Osteoblast (primary cell): ENCODE results near the gene FBXL19. TPM values are rescaled to one million over a fixed set of nuclear protein-coding genes. Genes with fewer than 3 reads are reported as not detected.

Experiments used
- DNase-seq: peaks from one replicate; pipeline ENCODE4 v3.0.0; 2011; ENCODE audit warnings: low spot score, mixed read lengths; ENCODE audit not compliant: insufficient read length; ENCODE audit errors: missing footprints
- H2AFZ ChIP-seq: 2 replicates; pipeline ENCODE4 v1.6.0; 2011; ENCODE audit warnings: mild to moderate bottlenecking, low read length
- H3K27ac ChIP-seq: 2 replicates; pipeline ENCODE4 v1.5.1; 2011; ENCODE audit warnings: mild to moderate bottlenecking, low read depth, low read length, moderate library complexity
- H3K27me3 ChIP-seq: 2 replicates; pipeline ENCODE4 v1.6.0; 2012; ENCODE audit warnings: mild to moderate bottlenecking, control low read depth, inconsistent platforms, low read length, moderate library complexity; ENCODE audit not compliant: insufficient read depth
- H3K36me3 ChIP-seq: 2 replicates; pipeline ENCODE4 v1.5.1; 2011; ENCODE audit warnings: mild to moderate bottlenecking, low read length, control low read depth, moderate library complexity; ENCODE audit not compliant: insufficient read depth
- H3K4me1 ChIP-seq: 2 replicates; pipeline ENCODE4 v1.5.1; 2011; ENCODE audit warnings: mild to moderate bottlenecking, low read length, control low read depth, moderate library complexity; ENCODE audit not compliant: insufficient read depth
- H3K4me2 ChIP-seq: 2 replicates; pipeline ENCODE4 v1.6.0; 2011; ENCODE audit warnings: mild to moderate bottlenecking, low read length; ENCODE audit not compliant: insufficient read depth
- H3K4me3 ChIP-seq: fragments of 200-600 bp; sonication (generic); 3 replicates; pipeline ENCODE4 v1.5.1; 2012; ENCODE audit warnings: mild to moderate bottlenecking, low read length, inconsistent platforms; ENCODE audit not compliant: insufficient read depth
- H3K79me2 ChIP-seq: 2 replicates; pipeline ENCODE4 v1.6.0; 2012; ENCODE audit warnings: mild to moderate bottlenecking, low read length, control low read depth, inconsistent platforms; ENCODE audit not compliant: insufficient read depth
- H3K9me3 ChIP-seq: 2 replicates; pipeline ENCODE4 v1.5.1; 2011; ENCODE audit warnings: low read depth, low read length, control low read depth
- H4K20me1 ChIP-seq: 2 replicates; pipeline ENCODE4 v1.6.0; 2012; ENCODE audit warnings: mild to moderate bottlenecking, low read length, control low read depth; ENCODE audit not compliant: insufficient read depth
- CTCF ChIP-seq: IDR thresholded peaks from 2 replicates; pipeline ENCODE4 v1.5.1; 2011; ENCODE audit warnings: mild to moderate bottlenecking, low read depth, low read length, moderate library complexity; ENCODE audit errors: extremely low read depth
- total RNA-seq: library from RNA; depleted of rRNA; stranded (reverse); fragments of >200 nt; gene quantifications from 2 replicates; pipeline ENCODE4 v1.2.3, GENCODE V29; 2012

The FBXL19 gene
- total RNA-seq, 1 donor, result 14.5 TPM

GRCh38 chr16:30904114-30904780 is 19.1 kb upstream of the FBXL19 start:
- peak overlapping the region; percentile 35 for H2AFZ ChIP-seq

GRCh38 chr16:30907064-30907463 is 16.3 kb upstream of the FBXL19 start:
- DNase-seq, result peak; percentile 70
- Histone ChIP-seq H2AFZ (no peak overlapping the region), H3K4me2 (no peak overlapping the region), H3K4me3 (no peak overlapping the region), H3K9me3 (no peaks in the 10 kb centered on the region), H4K20me1 (no peaks in the 10 kb centered on the region), H3K27me3 (no peaks in the 10 kb centered on the region), H3K27ac (no peak overlapping the region), H3K4me1 (no peaks in the 10 kb centered on the region), H3K79me2 (no peaks in the 10 kb centered on the region), H3K36me3 (no peaks in the 10 kb centered on the region)
- no peak for TF ChIP-seq CTCF

More at GRCh38 chr16:30904114-30904780, 19.1 kb upstream of the FBXL19 start:
- H3K27me3 ChIP-seq, result no peaks in the 10 kb centered on the region
- no peaks in the 10 kb centered on the region for H3K9me3 ChIP-seq
- DNase-seq, result peak; percentile 71
- H3K4me2 ChIP-seq, result no peak overlapping the region
- TF ChIP-seq CTCF, result no peak
- no peak overlapping the region for H3K4me3 ChIP-seq
- no peaks in the 10 kb centered on the region for H3K36me3 ChIP-seq
- H3K27ac ChIP-seq, result no peak overlapping the region
- peaks cover 5% of the 10 kb centered on the region for H3K4me1 ChIP-seq
- no peaks in the 10 kb centered on the region for H4K20me1 ChIP-seq
- H3K79me2 ChIP-seq, result no peaks in the 10 kb centered on the region

- Histone ChIP-seq H3K9me3 (no peaks in the 10 kb centered on the region), H3K27ac (no peak overlapping the region), H4K20me1 (no peaks in the 10 kb centered on the region), H3K4me3 (no peak overlapping the region), H3K36me3 (no peaks in the 10 kb centered on the region), H2AFZ (no peak overlapping the region), H3K4me1 (no peaks in the 10 kb centered on the region), H3K4me2 (no peak overlapping the region), H3K79me2 (no peaks in the 10 kb centered on the region), H3K27me3 (no peaks in the 10 kb centered on the region)
- peak; percentile 36 for DNase-seq
- no peak for TF ChIP-seq CTCF
Observed at GRCh38 chr16:30910427-30911029, 12.8 kb upstream of the FBXL19 start.

- Histone ChIP-seq H3K27ac (no peak overlapping the region), H3K9me3 (no peaks in the 10 kb centered on the region), H3K4me1 (no peaks in the 10 kb centered on the region), H3K4me2 (no peak overlapping the region), H3K4me3 (no peak overlapping the region), H2AFZ (no peak overlapping the region), H4K20me1 (no peaks in the 10 kb centered on the region), H3K27me3 (no peaks in the 10 kb centered on the region), H3K36me3 (no peaks in the 10 kb centered on the region), H3K79me2 (no peaks in the 10 kb centered on the region)
- no peak for DNase-seq
- no peak for TF ChIP-seq CTCF
Observed at GRCh38 chr16:30912794-30913412, 10.5 kb upstream of the FBXL19 start.
